GM12874 (cell line): ENCODE measurements around the gene GAR1.

Experiments used
- CTCF ChIP-seq: IDR thresholded peaks from 2 replicates; pipeline ENCODE4 v1.5.1; 2011; ENCODE audit warnings: low read depth, mild to moderate bottlenecking, control low read depth, low read length, moderate library complexity; ENCODE audit not compliant: insufficient read depth

The GAR1 gene

GRCh38 chr4:109815151-109816081, at the start of gene GAR1:
Gene GAR1, plus strand, starts transcription at chr4:109815762. Its CDS starts 403 bp downstream, at chr4:109816165.
- TF ChIP-seq CTCF, result no peak

GRCh38 chr4:109786846-109787245, 28.7 kb upstream of the GAR1 start:
- no peak for TF ChIP-seq CTCF

GRCh38 chr4:109787807-109788206, 27.8 kb upstream of the GAR1 start:
- TF ChIP-seq CTCF, result no peak

GRCh38 chr4:109795059-109795458, 20.5 kb upstream of the GAR1 start:
- TF ChIP-seq CTCF, result no peak

- TF ChIP-seq CTCF, result no peak
These were observed 16.7 kb upstream of the GAR1 start for GRCh38 chr4:109798866-109799265.

- TF ChIP-seq CTCF, result no peak
These were observed 14.3 kb upstream of the GAR1 start for GRCh38 chr4:109801099-109801789.

- TF ChIP-seq CTCF, result no peak
These were observed 13.7 kb upstream of the GAR1 start, which contains the start of gene CFI for GRCh38 chr4:109801895-109802319. Gene CFI, minus strand, starts transcription at chr4:109801999. Its CDS starts 28 bp downstream, at chr4:109801971.
